Right lobe of liver (tissue), 4 donors: ENCODE data around the gene SUGCT.

Experiments
- CTCF ChIP-seq, 4 donors: fragments of 200-600 bp in 3 of 4; fragments of 450-650 bp in 1 of 4; IDR thresholded peaks; one replicate each; pipeline versions ENCODE4 v1.5.1 to v1.8.0; 2016 to 2022; ENCODE audit warnings: antibody characterized with exemption in 4 of 4, mild to moderate bottlenecking in 2 of 4
- POLR2A ChIP-seq: fragments of 450-650 bp; IDR thresholded peaks from one replicate; pipeline ENCODE4 v1.6.1; 2017; ENCODE audit warnings: antibody characterized with exemption, mild to moderate bottlenecking
- donor health status: DM: no; HTN: no; CAD: no.
- donor health status: DM: no; HTN: no; CAD: no.
- donor health status: DM: no; HTN: yes; CAD: no.

GRCh38 chr7:40570223-40570622 is 435.4 kb downstream of the SUGCT start:
- TF ChIP-seq CTCF (IDR thresholded peaks at IDR 0.05) (no peak), POLR2A (no peak)
